Central memory CD8-positive, alpha-beta T cell (primary cell): ENCODE data around the gene SND1.

Experiments
- ATAC-seq: fragments of 150-1000 bp; cut with Tn5 transposase; replicated peaks from 2 replicates; pipeline ENCODE4 v1.10.0; 2022; ENCODE audit warnings: mild to moderate bottlenecking, moderate FRiP score, moderate number of reproducible peaks; ENCODE audit not compliant: poor library complexity, severe bottlenecking; ENCODE audit errors: extremely low read depth
- DNase-seq, 2 donors: peaks; one replicate each; pipeline ENCODE4 v3.0.0; 2021; ENCODE audit warnings: low spot score in 2 of 2
- H3K27ac Mint-ChIP-seq: one replicate; pipeline ENCODE4 v1.8.0; 2022; ENCODE audit warnings: low read depth, mild to moderate bottlenecking, moderate library complexity, mixed read lengths
- H3K27me3 Mint-ChIP-seq: one replicate; pipeline ENCODE4 v1.8.0; 2022; ENCODE audit warnings: mixed read lengths
- H3K36me3 Mint-ChIP-seq: one replicate; pipeline ENCODE4 v1.8.0; 2022; ENCODE audit warnings: mild to moderate bottlenecking, moderate library complexity, mixed read lengths; ENCODE audit not compliant: insufficient read depth
- H3K4me1 Mint-ChIP-seq: one replicate; pipeline ENCODE4 v1.8.0; 2022; ENCODE audit warnings: mixed read lengths
- H3K4me3 Mint-ChIP-seq: one replicate; pipeline ENCODE4 v1.8.0; 2022; ENCODE audit warnings: mild to moderate bottlenecking, moderate library complexity, mixed read lengths
- H3K9me3 Mint-ChIP-seq: one replicate; pipeline ENCODE4 v1.8.0; 2022; ENCODE audit warnings: mixed read lengths

Gene SND1

DNA sequence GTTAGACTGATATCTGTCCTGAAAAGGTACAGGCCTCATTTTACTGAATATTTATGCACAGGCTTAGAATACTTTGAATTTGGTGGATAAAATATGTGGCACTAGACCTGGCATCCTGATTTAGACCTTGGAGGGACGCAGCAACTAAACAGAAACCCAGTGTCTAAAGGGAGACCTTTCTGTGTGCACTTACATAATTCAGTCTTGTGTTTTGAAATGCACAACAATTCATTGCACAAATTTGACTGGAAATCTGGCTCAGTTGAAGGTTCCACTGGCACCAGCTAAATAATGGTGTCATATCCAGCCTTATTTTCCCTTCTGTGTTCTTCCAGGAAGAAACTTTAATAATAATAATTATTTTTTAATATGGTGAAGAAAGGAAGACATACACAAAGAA, 142.1 kb downstream of the SND1 start:
- Mint-ChIP-seq H3K27me3 (no peaks in the 10 kb centered on the region), H3K4me1 (peaks cover 62% of the 10 kb centered on the region), H3K9me3 (no peaks in the 10 kb centered on the region), H3K4me3 (no peak overlapping the region), H3K27ac (no peak overlapping the region), H3K36me3 (peaks cover 4% of the 10 kb centered on the region)
- DNase-seq (no peak), ATAC-seq (no peak)

DNA sequence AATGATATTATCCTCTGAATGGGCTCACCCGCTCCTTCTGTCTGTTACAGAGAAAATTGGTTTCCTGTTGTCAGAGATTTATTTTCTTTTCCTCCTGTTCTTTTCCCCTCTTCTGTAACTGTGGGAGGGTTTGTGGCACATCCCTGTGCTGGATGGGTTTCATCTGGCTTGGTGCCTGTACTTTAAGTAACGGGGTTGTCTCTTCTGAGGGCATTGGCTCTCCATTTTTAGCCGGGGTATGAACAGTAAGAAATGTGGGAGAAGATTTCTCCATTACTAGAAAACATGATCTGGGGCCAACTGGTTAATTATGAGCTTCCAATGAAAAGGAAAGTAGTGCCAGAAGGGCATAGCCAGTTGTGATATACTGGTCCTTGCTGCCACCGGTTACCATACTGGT, 142.6 kb downstream of the SND1 start:
- DNase-seq, result no peak
- Mint-ChIP-seq H3K4me1 (peaks cover 60% of the 10 kb centered on the region), H3K27ac (no peak overlapping the region), H3K9me3 (no peaks in the 10 kb centered on the region), H3K4me3 (no peak overlapping the region), H3K36me3 (peaks cover 4% of the 10 kb centered on the region), H3K27me3 (no peaks in the 10 kb centered on the region)
- ATAC-seq, result no peak

DNA sequence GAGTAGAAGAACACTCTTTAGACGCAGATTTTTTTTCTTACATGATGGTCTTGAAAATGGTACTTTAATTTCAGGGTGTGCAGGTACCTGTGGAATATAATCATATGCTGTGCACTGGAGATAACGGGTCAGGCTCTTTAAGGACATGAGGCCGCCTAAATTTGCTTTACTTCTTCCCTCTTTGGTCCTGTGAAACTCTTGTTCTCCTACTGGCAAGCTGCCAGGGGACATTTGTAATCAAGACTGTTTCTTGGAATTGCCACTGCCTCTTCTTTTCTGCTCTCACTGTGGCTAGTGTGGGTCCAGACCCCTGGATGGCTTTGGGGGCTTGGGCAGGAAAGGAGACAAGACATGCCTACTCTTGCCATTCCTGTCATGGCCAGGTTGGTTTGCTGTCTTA, 146.0 kb downstream of the SND1 start:
- no peak overlapping the region for H3K27ac Mint-ChIP-seq
- ATAC-seq, result no peak

DNA sequence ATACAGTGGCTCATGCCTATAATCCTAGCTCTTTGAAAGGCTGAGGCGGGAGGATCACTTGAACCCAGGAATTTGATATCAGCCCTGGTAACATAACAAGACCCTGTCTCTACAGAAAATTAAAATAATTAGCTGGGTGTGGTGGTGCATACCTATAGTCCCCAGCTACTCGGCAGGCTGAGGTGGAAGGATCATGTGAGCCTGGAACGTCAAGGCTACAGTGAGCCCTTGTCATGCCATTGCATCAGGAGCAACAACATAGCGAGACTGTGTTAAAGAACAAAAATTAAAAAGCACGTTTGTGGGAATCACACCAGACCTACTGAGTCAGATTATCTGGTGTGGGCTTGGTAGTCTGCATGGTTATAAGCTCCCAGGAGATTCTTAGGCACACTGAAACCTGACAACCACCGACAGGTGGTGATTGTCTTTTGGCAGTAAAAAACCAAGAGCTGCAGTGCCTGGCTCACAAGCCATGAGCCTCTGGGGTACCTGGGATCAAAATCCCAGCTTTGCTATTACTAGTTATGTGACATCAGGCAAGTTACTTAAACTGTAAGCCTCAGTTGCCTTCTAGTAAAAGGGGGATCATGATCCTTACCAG, 146.9 kb downstream of the SND1 start:
- no peak for DNase-seq
- ATAC-seq, result no peak
- Mint-ChIP-seq H3K4me1 (peaks cover 23% of the 10 kb centered on the region), H3K36me3 (peaks cover 2% of the 10 kb centered on the region), H3K27ac (no peak overlapping the region), H3K4me3 (no peak overlapping the region), H3K27me3 (no peaks in the 10 kb centered on the region), H3K9me3 (no peaks in the 10 kb centered on the region)

More for the DNA sequence above, 146.0 kb downstream of the SND1 start:
- H3K27me3 Mint-ChIP-seq, result no peaks in the 10 kb centered on the region
- H3K36me3 Mint-ChIP-seq, result peaks cover 4% of the 10 kb centered on the region
- H3K9me3 Mint-ChIP-seq, result no peaks in the 10 kb centered on the region
- no peak overlapping the region for H3K4me3 Mint-ChIP-seq
- DNase-seq, result no peak
- peaks cover 28% of the 10 kb centered on the region for H3K4me1 Mint-ChIP-seq

DNA sequence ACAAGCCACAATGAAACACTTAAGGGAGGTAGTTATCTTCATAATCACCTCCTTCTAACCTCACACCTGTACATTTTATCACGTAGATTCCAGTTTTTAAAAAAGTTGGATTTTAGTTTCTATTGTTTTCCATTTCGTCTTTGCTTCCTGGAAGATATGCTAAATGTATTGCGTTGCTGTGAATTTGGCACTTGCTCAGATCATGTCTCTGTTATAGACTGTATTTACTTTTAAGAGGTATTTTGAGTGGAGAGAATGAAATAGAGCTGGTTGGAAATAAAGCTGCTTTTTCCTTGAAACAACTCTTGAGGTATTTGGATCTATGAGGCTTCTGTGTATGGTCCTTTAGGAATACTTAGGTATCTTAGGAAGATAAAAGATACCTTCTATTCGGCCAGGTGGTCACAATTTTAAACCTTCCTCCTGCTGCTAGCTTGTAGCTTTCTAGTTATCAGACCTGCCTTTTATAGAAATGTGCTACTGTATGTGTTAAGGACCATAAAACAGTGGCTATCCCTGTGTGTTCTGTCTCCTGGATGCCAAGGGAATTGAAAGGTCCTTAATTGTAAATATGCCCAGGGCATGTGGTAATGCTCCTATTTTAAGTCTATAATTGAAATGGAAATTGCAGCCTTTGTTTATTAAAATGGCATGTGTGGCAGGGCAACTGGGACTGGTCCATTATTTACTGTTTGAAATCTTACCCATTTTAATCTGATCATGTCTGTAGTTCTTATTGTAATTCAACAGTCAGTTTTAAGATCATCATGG, 147.7 kb downstream of the SND1 start:
- DNase-seq (no peak), ATAC-seq (no peak)
- peaks cover 2% of the 10 kb centered on the region for H3K36me3 Mint-ChIP-seq
- H3K4me3 Mint-ChIP-seq, result no peak overlapping the region
- H3K9me3 Mint-ChIP-seq, result no peaks in the 10 kb centered on the region
- no peak overlapping the region for H3K27ac Mint-ChIP-seq
- no peaks in the 10 kb centered on the region for H3K27me3 Mint-ChIP-seq
- H3K4me1 Mint-ChIP-seq, result peaks cover 19% of the 10 kb centered on the region

DNA sequence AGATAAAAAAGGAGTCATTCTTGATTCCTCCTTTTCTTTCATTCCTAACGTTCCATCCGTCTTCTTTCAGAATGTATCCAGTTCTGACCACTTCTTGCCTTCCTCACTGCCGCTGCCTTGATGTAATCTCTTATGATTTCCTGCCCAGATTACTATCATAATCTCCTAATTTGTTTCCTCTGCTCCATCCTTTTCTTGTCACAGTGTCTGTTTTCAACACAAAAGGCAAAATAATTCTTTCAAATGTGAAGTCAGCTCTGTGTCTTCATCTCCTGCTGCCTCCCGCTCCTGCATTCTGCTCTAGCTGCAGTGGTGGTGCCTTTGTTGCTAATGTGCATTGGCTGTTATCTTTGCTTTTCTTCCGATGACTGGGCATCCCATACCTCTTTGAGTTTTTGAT, 150.9 kb downstream of the SND1 start:
- H3K36me3 Mint-ChIP-seq, result peaks cover 5% of the 10 kb centered on the region
- no peaks in the 10 kb centered on the region for H3K9me3 Mint-ChIP-seq
- H3K4me1 Mint-ChIP-seq, result peaks cover 9% of the 10 kb centered on the region
- H3K27ac Mint-ChIP-seq, result no peak overlapping the region
- ATAC-seq (no peak), DNase-seq (no peak)
- H3K4me3 Mint-ChIP-seq, result no peak overlapping the region
- H3K27me3 Mint-ChIP-seq, result no peaks in the 10 kb centered on the region

DNA sequence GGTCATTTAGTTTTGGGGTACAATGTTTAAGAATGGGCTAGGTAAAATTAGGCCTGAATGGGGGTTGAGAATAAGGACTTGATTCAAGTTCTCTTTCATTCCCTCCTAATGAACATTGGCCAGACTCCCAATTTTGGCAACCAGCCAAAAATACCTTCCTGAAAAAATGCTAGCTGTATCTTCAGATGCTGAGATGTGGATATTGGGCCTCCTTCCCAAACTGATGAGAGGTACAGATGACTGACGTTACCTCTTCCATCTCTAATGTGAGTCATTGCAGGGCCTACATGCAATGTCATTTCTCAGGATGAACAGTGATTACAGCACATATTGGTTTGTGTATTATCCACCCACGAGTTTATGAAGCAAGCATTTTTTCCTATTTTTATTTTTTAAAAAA, 151.6 kb downstream of the SND1 start:
- no peak for ATAC-seq
- H3K9me3 Mint-ChIP-seq, result no peaks in the 10 kb centered on the region
- no peak for DNase-seq
- H3K27ac Mint-ChIP-seq, result no peak overlapping the region
- H3K4me1 Mint-ChIP-seq, result peaks cover 1% of the 10 kb centered on the region
- peaks cover 7% of the 10 kb centered on the region for H3K36me3 Mint-ChIP-seq
- no peak overlapping the region for H3K4me3 Mint-ChIP-seq
- no peaks in the 10 kb centered on the region for H3K27me3 Mint-ChIP-seq

DNA sequence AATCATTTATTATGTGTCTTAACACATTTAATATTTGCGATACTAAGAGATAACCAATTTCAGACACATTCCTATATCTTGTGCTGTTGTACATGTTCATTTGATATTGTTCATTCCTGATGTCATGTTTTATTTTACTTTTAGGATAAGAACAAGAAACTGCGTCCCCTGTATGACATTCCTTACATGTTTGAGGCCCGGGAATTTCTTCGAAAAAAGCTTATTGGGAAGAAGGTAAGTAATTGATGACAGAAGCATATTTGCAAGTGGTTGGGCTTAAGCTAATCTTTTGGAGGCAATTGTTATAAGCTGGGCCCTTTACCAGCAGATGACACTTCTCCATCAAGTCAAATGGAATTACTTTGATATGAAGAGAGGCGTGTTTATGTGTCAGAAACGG, 155.3 kb downstream of the SND1 start:
- Mint-ChIP-seq H3K9me3 (no peaks in the 10 kb centered on the region), H3K27me3 (no peaks in the 10 kb centered on the region), H3K36me3 (peaks cover 13% of the 10 kb centered on the region), H3K27ac (no peak overlapping the region), H3K4me3 (no peak overlapping the region), H3K4me1 (peaks cover 24% of the 10 kb centered on the region)
- DNase-seq, result no peak
- ATAC-seq, result no peak

DNA sequence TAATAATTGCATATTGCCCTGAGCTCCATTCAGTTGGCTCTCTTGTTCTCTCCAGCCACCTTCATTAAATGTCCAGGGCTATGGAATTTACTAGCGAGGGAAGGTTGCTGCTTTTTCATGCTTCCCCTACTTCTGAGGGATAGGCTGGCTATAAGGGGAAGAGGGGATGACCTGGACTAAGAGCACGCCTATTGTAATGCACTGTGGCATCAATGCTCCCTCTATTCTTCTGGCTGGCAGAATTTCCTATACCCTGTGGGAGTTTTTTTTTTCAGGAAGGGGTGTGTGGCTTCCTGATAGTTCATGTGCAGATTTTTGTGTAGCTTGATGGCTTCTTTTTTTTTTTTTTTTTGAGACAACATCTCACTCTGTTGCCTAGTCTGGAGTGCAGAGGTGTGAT, 155.8 kb downstream of the SND1 start:
- Mint-ChIP-seq H3K4me1 (peaks cover 26% of the 10 kb centered on the region), H3K27me3 (no peaks in the 10 kb centered on the region), H3K27ac (no peak overlapping the region), H3K36me3 (peaks cover 13% of the 10 kb centered on the region), H3K9me3 (no peaks in the 10 kb centered on the region), H3K4me3 (no peak overlapping the region)
- ATAC-seq (no peak), DNase-seq (no peak)

DNA sequence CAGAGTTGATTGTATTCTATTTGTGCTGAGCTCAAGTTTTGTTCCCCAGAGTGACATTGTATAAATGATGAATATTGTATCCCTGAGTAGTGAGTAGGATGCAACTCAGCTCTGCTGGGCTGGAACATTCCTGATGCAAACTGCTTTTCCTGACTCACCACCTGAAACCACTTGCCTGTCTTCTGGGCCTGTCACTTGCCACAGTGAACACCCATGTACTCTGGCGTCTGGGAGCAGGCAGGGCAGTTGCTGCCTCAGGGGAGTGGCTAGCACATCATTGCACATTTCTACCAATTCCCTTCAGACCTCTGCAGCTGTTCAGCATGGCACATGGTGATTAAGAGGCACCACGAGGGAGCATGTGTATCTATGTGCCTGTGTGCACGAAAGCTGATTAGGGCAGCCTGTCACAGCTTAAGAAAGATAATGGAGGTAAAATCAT, 157.3 kb downstream of the SND1 start:
- Mint-ChIP-seq H3K9me3 (no peaks in the 10 kb centered on the region), H3K27ac (no peak overlapping the region), H3K4me1 (peaks cover 37% of the 10 kb centered on the region), H3K4me3 (no peak overlapping the region), H3K36me3 (peaks cover 15% of the 10 kb centered on the region), H3K27me3 (no peaks in the 10 kb centered on the region)
- DNase-seq, result no peak
- ATAC-seq, result no peak

DNA sequence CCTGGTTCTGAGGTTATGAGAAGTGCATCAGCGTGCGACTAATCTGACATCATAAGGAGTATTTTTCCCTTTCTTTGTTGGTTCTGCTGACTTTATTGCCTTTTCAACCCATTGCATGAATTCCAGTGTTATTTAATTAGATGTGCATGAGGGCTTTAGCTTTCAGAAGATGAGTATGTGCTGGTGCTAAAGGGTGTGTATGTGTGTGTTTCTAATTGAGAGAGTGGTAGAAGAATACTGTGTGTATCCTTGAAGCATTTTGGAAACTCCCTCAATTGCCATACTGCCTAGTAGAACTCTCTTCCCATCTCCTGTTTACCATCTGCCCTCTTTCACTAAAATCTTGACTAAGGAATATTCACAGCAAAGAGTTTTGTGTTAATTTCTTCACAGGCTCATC, 158.1 kb downstream of the SND1 start:
- Mint-ChIP-seq H3K27me3 (no peaks in the 10 kb centered on the region), H3K4me3 (no peak overlapping the region), H3K9me3 (no peaks in the 10 kb centered on the region), H3K36me3 (peaks cover 15% of the 10 kb centered on the region), H3K4me1 (peaks cover 43% of the 10 kb centered on the region), H3K27ac (no peak overlapping the region)
- DNase-seq (no peak), ATAC-seq (no peak)

DNA sequence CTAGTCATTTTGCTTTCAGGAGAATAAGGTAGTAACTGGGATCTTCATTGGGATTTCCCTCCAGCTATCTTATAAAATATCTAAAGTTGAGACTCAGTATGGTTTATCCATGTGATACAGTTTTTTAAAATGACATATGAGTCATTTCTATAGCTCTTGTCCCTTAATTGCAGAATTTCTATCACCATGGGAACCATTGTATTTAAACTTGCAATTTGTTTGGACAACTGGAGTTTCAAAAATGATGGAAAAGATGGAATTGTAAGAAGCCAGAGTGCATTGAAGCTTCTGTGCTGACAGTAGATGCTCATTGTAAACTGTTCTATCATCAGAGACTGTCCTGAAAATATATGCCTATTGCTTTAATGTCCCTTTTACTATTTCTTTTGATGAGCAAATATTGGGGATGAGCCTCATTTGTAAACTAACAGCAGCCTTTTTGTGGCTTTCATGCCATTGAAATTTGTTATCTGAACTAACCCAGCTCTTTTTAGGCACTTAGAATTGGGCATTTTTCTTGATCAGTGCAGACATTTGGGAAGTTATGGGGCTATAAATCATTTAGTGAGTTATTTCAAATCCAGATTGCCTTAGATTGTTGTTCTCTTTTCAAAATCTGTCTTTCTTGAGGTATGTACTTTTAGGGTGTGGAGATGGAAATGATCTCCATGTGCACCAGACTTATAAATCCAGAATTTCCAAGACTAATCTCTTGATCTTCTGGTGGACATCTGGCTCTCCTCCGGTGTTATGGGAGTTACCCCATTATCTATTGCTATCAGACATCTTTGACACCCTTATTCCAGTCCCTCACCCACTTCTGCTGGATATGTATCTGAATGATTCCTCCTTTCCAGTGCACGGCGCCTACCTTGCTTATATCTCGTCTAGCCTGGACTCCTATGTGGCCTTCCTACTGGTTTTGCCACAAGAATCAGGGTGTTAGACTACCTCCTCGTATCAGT, 159.0 kb downstream of the SND1 start:
- H3K4me1 Mint-ChIP-seq, result peaks cover 46% of the 10 kb centered on the region
- H3K9me3 Mint-ChIP-seq, result no peaks in the 10 kb centered on the region
- no peak overlapping the region for H3K27ac Mint-ChIP-seq
- ATAC-seq (no peak), DNase-seq (no peak)
- H3K27me3 Mint-ChIP-seq, result no peaks in the 10 kb centered on the region
- peaks cover 17% of the 10 kb centered on the region for H3K36me3 Mint-ChIP-seq
- H3K4me3 Mint-ChIP-seq, result no peak overlapping the region
